Sigmoid colon (tissue), 7 donors: ENCODE measurements around the gene POLR1C. TPM values are rescaled to one million over a fixed set of nuclear protein-coding genes. Genes with fewer than 3 reads are reported as not detected.

Experiments
- DNase-seq: peaks from one replicate; pipeline ENCODE4 v3.0.0-alpha.2; 2019
- H3K27ac ChIP-seq, 4 donors: fragments of 200-600 bp; sonication (generic); one replicate each; pipeline ENCODE4 v1.5.1; 2016 to 2019; ENCODE audit warnings: mild to moderate bottlenecking in 1 of 4
- H3K27me3 ChIP-seq, 3 donors: fragments of 200-600 bp; sonication (generic); one replicate each; pipeline ENCODE4 v1.5.1; 2019; ENCODE audit warnings: mild to moderate bottlenecking in 1 of 3
- H3K36me3 ChIP-seq, 4 donors: fragments of 200-600 bp; sonication (generic); one replicate each; pipeline ENCODE4 v1.5.1; 2016 to 2019
- H3K4me1 ChIP-seq, 4 donors: fragments of 200-600 bp; sonication (generic); one replicate each; pipeline ENCODE4 v1.5.1; 2017 to 2019
- H3K4me3 ChIP-seq, 4 donors: fragments of 200-600 bp; sonication (generic); one replicate each; pipeline ENCODE4 v1.5.1; 2017 to 2019; ENCODE audit warnings: mild to moderate bottlenecking in 2 of 4, moderate library complexity in 1 of 4
- H3K9me3 ChIP-seq, 4 donors: fragments of 200-600 bp in 3 of 4; sonication (generic) in 3 of 4; one replicate each; pipeline versions ENCODE4 v1.5.1 to v1.6.1; 2013 to 2019
- EP300 ChIP-seq, 4 donors: sonication (generic); formaldehyde crosslinking; IDR thresholded peaks; one replicate each; pipeline ENCODE4 v1.6.1; 2017; ENCODE audit warnings: antibody characterized with exemption in 4 of 4
- POLR2A ChIP-seq, 2 donors: fragments of 450-650 bp; IDR thresholded peaks; one replicate each; pipeline ENCODE4 v1.6.1; 2016; ENCODE audit warnings: antibody characterized with exemption in 2 of 2, mild to moderate bottlenecking in 2 of 2, moderate library complexity in 2 of 2
- POLR2AphosphoS5 ChIP-seq, 4 donors: sonication (generic); formaldehyde crosslinking; IDR thresholded peaks; one replicate each; pipeline ENCODE4 v1.6.1; 2017; ENCODE audit warnings: antibody characterized with exemption in 4 of 4
- WGBS, 2 donors: extraction: QIAGEN DNeasy Blood & Tissue Kit; methylation state at CpG; one replicate each; pipeline ENCODE4 v1.1.7; 2013; 5-methylcytosine and 5-hydroxymethylcytosine counted together
- intact Hi-C: fragments of 100-400 bp; cut with DNase I; formaldehyde crosslinking; loops from one replicate; pipeline ENCODE4 v1.15.1; 2023
- polyA plus RNA-seq, 3 donors: library from polyadenylated mRNA; stranded (reverse); fragments of 200-250 nt; gene quantifications; one replicate each; pipeline ENCODE4 v1.2.3, GENCODE V29; 2013
- total RNA-seq, 4 donors: library from RNA; depleted of rRNA; stranded (reverse); fragments of >200 nt; gene quantifications; one replicate each; pipeline ENCODE4 v1.1.0, GENCODE V29; 2016
- TF ChIP-seq, protein P1 (sequence below), 4 experiments: fragments of 450-650 bp in 3 of 4; fragments of 200-600 bp in 1 of 4; IDR thresholded peaks; one replicate each; pipeline ENCODE4 v1.5.1; 2016 to 2019; ENCODE audit warnings: antibody characterized with exemption in 4 of 4, mild to moderate bottlenecking in 3 of 4, moderate library complexity in 2 of 4
- donor health status: healthy with polysubstance abuse.
- donor health status: Bipolar disorder and iron deficiency.
- donor health status: healthy.

POLR1C gene
- total and polyA plus RNA-seq, 7 donors: 11.9 to 39.5 (median 18.2) TPM

DNA sequence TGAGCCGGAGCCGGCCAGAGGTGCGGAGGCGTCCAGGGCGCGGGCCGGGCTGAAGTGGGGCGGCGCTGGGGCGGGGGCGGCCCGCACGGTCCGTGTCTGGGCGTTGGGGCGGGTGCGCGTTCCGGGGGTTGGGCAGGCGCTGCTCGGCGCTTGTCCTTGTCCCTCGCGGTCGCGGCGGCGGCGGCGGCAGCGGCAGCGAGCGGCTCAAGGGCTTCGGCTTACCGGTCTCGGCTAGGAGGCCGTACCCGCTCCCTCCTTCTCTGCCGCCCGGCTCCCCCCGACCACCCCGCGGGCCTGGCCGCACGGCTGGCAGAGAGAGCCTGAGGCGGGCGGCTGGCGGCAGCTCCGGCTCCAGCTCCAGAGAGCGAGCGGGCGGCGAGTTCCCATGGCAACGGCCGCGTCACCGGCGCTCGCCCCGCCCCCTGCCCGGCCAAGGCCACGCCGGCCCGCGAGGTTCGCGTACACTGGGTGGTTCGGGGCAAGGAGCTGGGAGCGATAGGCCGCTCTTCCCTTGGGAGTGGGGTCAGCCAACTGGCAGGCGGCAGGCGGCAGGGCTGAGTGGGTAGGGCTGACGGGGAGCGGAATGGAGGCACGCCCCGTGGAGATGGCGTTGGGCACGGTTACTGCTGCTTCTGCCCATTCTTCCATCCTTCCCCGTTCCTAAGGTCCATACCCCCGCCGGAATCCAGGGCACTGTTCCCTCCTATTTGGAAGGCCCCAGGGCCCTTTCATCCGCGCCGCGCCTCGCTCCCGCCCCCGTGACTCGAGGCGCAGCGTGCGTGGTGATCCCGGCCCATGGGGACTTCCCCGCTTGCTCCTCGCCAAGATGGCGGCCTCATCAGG, 6.7 kb upstream of the POLR1C start, which contains the start of gene LRRC73:
Gene LRRC73 (minus strand): TSS at position 363 of the 843 bp plus-strand sequence. CDS start 561 bp downstream, outside the sequence.
- no peaks in the 10 kb centered on the region for H3K9me3 ChIP-seq
- H3K4me1 ChIP-seq: peaks cover 0 to 39% (median 32%) of the 10 kb centered on the region in 4 donors
- peaks cover 0 to 14% (median 0%) of the 10 kb centered on the region in 3 donors for H3K27me3 ChIP-seq
- H3K4me3 ChIP-seq: peak within 1 kb of the TSS; percentile 50 to 86 (median 73)
- TF ChIP-seq POLR2A (IDR thresholded peaks at IDR 0.05): no peak
- no peak for TF ChIP-seq EP300 (IDR thresholded peaks at IDR 0.05)
- TF ChIP-seq POLR2AphosphoS5 (IDR thresholded peaks at IDR 0.05): peak in 3 of 4 donors; percentile 31 to 60 (median 59)
- TF ChIP-seq, protein P1, sequence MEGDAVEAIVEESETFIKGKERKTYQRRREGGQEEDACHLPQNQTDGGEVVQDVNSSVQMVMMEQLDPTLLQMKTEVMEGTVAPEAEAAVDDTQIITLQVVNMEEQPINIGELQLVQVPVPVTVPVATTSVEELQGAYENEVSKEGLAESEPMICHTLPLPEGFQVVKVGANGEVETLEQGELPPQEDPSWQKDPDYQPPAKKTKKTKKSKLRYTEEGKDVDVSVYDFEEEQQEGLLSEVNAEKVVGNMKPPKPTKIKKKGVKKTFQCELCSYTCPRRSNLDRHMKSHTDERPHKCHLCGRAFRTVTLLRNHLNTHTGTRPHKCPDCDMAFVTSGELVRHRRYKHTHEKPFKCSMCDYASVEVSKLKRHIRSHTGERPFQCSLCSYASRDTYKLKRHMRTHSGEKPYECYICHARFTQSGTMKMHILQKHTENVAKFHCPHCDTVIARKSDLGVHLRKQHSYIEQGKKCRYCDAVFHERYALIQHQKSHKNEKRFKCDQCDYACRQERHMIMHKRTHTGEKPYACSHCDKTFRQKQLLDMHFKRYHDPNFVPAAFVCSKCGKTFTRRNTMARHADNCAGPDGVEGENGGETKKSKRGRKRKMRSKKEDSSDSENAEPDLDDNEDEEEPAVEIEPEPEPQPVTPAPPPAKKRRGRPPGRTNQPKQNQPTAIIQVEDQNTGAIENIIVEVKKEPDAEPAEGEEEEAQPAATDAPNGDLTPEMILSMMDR (IDR thresholded peaks at IDR 0.05): no peak
- intact Hi-C loops: loop anchor here (5.0 to 10.0 kb wide), 4 partner anchors 143 to 335 kb away; partner anchors contain the start of genes DNPH1, SRF and ZNF318
- H3K27ac ChIP-seq: peak within 1 kb of the TSS; percentile 63 to 71 (median 64)
- WGBS, 2 donors: 2 to 9% methylated on average over 96 of the region's 96 CpGs
- DNase-seq: peak; percentile 92
- peaks cover 24 to 52% (median 33%) of the 10 kb centered on the region in 4 donors for H3K36me3 ChIP-seq

DNA sequence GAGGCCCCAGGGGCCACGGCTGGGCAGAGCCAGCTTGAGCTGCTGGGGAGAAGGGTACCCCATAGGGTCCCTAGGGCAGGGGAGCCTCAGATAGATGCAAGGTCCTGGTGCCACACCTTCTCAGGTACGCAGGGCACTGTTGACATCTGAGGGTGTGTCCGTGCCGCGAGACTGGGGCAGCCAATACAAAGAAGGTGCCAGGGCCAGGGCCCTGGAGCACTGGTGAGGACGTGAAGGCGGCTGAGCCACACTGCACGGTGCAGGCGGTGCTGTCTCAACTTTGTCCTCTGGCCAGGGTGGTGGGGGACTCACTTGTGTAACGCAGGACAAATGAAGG, 6.1 kb upstream of the POLR1C start:
- TF ChIP-seq, protein P1 (IDR thresholded peaks at IDR 0.05): no peak
- TF ChIP-seq POLR2AphosphoS5 (IDR thresholded peaks at IDR 0.05) (no peak), EP300 (IDR thresholded peaks at IDR 0.05) (no peak), POLR2A (IDR thresholded peaks at IDR 0.05) (no peak)

GRCh38 chr6:43511824-43512415, 5.0 kb upstream of the POLR1C start:
- Histone ChIP-seq H3K36me3 (peaks cover 24 to 49% (median 32%) of the 10 kb centered on the region in 4 donors), H3K27ac (no peak overlapping the region), H3K27me3 (peaks cover 0 to 14% (median 0%) of the 10 kb centered on the region in 3 donors), H3K4me1 (peaks cover 0 to 45% (median 42%) of the 10 kb centered on the region in 4 donors), H3K4me3 (no peak overlapping the region), H3K9me3 (no peaks in the 10 kb centered on the region)
- no peak for DNase-seq
- 91 to 95% methylated on average over 11 of the region's 11 CpGs for WGBS, 2 donors
- TF ChIP-seq POLR2AphosphoS5 (IDR thresholded peaks at IDR 0.05): no peak
- TF ChIP-seq EP300 (IDR thresholded peaks at IDR 0.05): no peak
- TF ChIP-seq, protein P1 (IDR thresholded peaks at IDR 0.05): no peak
- TF ChIP-seq POLR2A (IDR thresholded peaks at IDR 0.05): no peak
- intact Hi-C loops: loop anchor here (10.0 kb wide), 1 partner anchor 337 kb away; the partner anchor contains the start of gene SRF

More for the DNA sequence above, 6.1 kb upstream of the POLR1C start:
- Histone ChIP-seq H3K4me3 (peak overlapping the region in 3 of 4 donors; percentile 66 to 86 (median 80)), H3K27me3 (peaks cover 0 to 14% (median 0%) of the 10 kb centered on the region in 3 donors), H3K27ac (peak overlapping the region; percentile 63 to 71 (median 64)), H3K36me3 (peaks cover 24 to 50% (median 32%) of the 10 kb centered on the region in 4 donors), H3K9me3 (no peaks in the 10 kb centered on the region), H3K4me1 (peaks cover 0 to 45% (median 38%) of the 10 kb centered on the region in 4 donors)
- DNase-seq: no peak
- 21 to 74% methylated on average over 10 of the region's 10 CpGs for WGBS, 2 donors
- intact Hi-C loops: loop anchor here (10.0 kb wide), 1 partner anchor 336 kb away; the partner anchor contains the start of gene SRF

DNA sequence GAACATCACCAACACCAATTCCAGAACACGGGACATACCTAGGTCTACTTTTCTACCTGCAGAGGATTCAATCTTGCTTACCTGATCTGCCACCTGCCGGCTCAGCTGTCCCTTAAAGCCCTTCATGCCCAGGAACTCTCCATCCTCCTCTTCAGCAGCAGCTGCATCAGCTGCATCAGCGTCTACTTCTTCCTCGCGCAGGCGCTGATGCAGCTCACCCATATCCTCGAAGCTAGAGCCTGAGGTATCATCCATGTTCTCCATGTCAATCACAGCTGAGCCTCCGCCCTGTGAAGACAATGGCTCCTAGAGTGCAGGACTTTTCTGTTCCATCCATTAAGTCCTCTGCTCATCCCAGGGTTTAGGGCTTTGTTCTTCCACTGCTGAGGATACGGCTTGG, 1.1 kb upstream of the POLR1C start:
- WGBS, 2 donors: 71 to 79% methylated on average over 9 of the region's 9 CpGs
- H3K27me3 ChIP-seq: no peaks in the 10 kb centered on the region
- no peak for TF ChIP-seq POLR2AphosphoS5 (IDR thresholded peaks at IDR 0.05)
- no peak for TF ChIP-seq POLR2A (IDR thresholded peaks at IDR 0.05)
- TF ChIP-seq, protein P1 (IDR thresholded peaks at IDR 0.05): no peak
- no peak for TF ChIP-seq EP300 (IDR thresholded peaks at IDR 0.05)
- peaks cover 0 to 42% (median 36%) of the 10 kb centered on the region in 4 donors for H3K4me1 ChIP-seq
- peak overlapping the region; percentile 73 to 94 (median 79) for H3K4me3 ChIP-seq
- no peaks in the 10 kb centered on the region for H3K9me3 ChIP-seq
- H3K36me3 ChIP-seq: peaks cover 38 to 66% (median 46%) of the 10 kb centered on the region in 4 donors
- peak overlapping the region in 3 of 4 donors; percentile 84 to 91 (median 85) for H3K27ac ChIP-seq
- DNase-seq: no peak
- intact Hi-C loops: loop anchor here (2.0 to 10.0 kb wide), 2 partner anchors 113 to 341 kb away; partner anchors contain the start of genes GTPBP2 and SRF
